GM18499 (cell line): ENCODE data around the gene ROR2.

Experiments used
- ATAC-seq: cut with Tn5 transposase; IDR thresholded peaks from one replicate; pipeline ENCODE4 v1.9.1; 2021; ENCODE audit warnings: moderate number of reproducible peaks; ENCODE audit not compliant: insufficient read depth, unreplicated experiment

ROR2 gene

GRCh38 chr9:91732187-91733005 is 217.6 kb downstream of the ROR2 start:
- no peak for ATAC-seq

DNA sequence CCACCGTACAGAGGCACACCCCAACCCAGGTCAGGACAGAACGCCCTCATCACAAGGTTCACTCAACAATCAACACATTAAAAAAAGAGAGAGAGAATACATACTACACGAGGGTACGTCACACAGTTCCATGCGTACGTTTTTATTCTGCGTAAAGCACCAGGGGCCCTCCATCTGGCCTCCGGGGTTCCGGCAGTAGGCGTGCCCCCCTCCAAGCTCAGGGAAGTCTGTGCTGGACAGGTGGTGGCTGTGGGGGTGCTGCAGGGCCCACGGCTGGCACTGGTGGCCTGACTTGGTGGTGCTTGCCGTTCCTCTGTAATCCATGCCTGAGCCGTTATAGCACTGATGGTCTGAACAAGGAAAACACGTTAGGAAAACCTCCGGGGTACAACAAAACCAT is 219.2 kb downstream of the ROR2 start:
- no peak for ATAC-seq

- no peak for ATAC-seq
Observed at GRCh38 chr9:91729558-91729842, 220.5 kb downstream of the ROR2 start.

DNA sequence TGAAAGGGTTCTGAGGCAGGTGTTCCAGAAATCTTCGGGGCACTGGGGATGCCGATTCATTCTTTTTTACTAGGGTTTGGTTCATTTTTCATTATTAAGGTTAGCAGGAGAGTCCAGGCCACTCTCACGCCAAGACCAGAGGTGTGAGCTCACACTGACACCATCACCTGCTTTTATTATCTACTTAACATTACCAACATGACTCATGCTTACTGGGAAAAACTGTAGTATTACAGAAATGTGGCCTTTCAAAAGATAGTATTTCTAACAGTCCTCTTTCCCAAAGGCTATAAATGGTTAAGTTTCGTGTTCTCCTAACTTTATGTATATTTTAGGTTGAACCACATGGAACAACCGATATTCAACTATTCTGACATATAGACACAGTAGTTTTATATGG is 222.1 kb downstream of the ROR2 start:
- no peak for ATAC-seq

DNA sequence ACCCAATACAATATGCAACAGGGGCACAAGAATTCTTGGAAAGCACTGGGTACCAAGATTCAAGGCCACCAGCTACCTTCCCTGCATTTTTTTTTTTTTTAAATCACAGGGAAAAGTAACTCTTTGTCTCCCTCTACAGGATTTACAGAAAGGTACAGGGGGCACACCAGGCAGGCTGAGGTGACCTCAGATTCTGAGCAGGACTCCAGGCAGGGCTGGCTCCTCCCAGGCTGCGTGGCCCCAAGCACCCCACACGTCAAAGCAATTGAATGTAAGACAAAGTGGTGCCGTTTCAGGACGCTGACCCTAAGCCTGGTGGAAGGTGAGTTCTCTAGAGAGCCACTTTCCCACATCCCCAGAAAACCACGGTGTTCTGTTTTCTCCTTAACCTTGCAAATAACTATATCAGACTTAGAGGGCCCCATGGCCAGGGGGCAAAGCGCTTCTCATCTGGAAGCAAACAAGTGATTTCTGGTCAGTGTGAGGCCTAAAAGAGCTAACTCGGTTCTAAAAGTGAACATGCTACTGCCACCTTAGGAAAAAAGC is 222.6 kb downstream of the ROR2 start:
- no peak for ATAC-seq

DNA sequence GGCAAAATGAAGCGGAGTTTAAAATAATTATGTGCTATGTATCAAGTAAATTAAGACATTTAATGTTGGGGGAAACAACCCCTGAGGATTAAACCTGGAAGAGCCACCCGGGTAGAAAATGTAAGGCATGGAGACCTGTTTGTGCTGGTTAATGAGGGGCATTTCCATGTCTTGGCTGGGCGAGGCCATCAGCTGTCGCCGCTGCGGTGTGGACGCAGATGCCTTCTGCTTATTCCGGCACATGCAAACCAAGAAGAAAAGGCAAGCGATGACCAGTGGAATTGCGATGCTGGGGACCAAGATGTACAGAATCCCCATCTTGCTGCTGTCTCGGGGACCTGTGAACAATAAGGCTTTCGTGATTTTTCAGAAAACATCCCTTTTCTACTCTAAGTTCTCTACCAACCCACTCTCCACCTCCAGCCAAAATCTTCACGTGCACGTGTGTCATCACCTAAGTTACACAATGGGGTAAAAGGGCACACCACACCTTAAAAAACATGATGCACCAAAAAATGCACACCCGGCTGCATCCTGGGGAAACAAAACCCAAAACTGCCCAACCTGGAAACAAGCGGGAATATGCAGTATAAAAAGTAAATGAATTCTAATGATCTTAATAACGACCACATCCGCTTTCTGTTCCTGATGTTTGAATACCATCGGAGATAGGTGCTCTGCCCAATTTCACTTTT is 223.5 kb downstream of the ROR2 start:
- ATAC-seq, result no peak

GRCh38 chr9:91725651-91726050 is 224.4 kb downstream of the ROR2 start:
- no peak for ATAC-seq

- no peak for ATAC-seq
Observed at GRCh38 chr9:91724609-91725505, 225.2 kb downstream of the ROR2 start.

GRCh38 chr9:91724068-91724440 is 226.0 kb downstream of the ROR2 start:
- ATAC-seq, result no peak

DNA sequence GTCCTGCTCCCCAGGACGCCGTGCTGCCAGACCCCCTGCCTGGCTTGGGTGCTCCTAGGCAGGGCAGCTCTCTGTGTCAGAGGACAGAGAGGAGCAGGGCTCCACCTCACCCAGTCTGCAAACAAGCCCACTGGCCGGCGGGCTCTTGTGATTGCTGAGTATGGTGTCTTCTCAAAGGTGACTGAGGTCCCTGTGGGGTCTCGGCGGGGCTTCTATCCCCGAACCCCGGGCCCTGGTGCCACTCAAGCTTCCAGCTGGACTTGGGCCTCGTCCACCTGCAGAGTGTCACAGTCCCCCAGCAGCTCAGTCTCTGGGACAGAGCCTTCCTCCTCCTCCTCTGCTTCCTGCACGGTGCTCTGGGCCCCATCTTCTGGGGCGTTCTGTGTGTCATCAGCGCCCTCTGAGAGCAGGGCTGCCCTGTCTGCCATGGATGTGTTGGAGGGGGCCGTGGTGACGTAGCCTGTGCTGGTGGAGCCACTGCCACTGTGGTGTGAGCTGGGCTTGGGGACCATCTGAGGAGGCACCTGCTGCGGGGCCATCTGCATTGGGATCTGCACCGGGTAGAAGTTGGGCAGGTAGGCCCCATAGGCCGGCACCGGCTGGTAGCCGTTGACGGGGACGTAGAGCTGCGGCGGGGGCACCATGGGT is 226.5 kb downstream of the ROR2 start:
- no peak for ATAC-seq

DNA sequence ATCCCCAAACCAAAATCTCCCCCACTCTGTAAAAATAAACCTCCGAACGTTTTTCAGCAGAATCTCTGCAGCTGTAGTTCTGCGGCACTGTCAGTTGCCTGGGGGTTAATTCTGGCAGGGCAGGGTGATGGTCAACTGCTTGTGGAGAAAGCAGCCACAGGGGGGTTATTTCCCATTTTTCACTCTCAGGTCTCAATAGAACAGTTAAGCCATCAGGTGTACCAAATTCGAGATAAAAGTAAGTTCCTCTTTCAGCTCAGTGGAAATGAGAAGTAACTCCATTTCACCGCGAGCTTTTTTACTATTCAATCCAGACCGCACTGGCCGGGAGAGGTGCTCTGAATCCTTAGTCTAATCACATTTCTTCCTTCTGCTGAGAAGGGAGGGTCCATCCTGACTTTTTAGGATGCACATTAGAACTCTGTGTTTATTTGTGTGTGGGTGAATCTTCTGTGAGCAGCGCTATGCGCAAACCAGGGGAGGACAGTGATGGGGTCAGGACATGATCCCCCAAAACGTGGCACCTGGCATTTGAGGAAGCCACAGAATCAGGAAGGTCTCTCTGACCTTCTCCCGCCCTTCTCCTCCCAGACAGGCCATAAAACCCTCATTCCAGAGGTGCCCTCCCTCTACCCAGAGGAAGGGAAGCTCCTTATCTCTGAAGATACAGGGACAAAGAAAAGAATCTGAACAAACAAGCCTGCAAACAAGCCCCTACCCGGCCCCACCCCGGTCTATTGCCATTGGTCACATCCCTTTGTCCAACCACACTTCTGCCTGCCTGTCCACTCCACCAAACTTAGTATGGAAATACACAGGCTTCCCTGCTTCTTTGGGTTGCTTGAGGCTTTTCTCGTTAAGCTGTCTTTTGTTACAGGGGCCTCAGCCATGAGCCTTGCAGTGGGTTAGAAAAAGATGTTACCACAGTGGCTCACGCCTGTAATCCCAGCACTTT is 229.0 kb downstream of the ROR2 start:
- ATAC-seq, result no peak

DNA sequence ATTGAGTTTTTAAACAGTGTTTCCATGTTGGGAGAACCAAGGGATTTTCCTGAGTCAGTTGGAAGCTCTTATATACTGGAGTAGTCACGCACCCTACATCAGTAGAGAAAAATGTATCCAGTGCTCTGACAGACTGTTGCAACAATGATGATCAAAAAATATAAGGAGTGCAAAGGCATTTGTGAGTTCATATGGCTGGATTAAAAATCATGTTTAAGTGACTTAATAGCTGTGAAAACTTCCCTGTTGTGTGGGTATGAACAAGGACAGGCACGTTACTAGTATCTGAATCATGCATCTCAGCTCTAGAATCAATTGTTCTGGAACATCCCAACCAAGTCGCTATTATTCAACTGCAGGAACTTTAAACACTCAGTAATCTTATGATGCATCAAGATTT is 229.7 kb downstream of the ROR2 start:
- ATAC-seq, result no peak

GRCh38 chr9:91718071-91718470 is 232.0 kb downstream of the ROR2 start:
- no peak for ATAC-seq

DNA sequence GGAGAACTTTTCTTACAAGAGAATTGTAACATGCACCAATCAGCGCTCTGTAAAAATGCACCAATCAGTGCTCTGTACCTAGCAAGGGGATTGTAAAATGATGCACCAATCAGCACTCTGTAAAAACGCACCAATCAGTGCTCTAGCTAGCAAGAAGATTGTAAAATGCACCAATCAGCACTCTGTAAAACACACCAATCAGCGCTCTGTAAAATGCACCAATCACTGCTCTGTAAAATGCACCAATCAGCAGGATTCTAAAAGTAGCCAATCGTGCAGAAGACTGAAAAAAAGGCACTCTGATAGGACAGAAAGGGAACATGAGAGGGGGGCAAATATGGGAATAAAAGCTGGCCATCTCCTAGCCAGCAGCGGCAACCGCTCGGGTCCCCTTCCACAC is 233.2 kb downstream of the ROR2 start:
- no peak for ATAC-seq

- no peak for ATAC-seq
Observed at GRCh38 chr9:91716239-91716638, 233.8 kb downstream of the ROR2 start.

- no peak for ATAC-seq
Observed at GRCh38 chr9:91714874-91715615, 235.0 kb downstream of the ROR2 start.

GRCh38 chr9:91714020-91714806 is 235.8 kb downstream of the ROR2 start:
- no peak for ATAC-seq

DNA sequence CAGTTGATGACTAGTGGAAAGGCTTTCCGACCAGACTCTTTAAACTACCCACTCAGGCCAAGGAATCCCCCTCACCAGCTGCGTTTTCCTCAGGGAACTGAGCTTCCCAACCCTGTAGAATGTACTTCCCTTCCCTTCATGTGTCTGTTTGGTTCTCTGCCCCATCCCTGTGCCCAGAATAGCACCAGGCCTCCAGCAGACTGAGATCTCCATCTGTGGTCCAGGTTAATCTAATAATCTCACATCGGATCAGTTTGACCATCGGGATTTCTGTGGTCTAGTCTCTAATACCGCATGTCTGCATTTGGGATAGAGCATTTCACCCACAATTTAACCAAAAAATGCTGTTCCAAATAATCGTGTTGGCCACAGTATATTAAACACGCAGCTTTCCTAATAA is 237.2 kb downstream of the ROR2 start:
- ATAC-seq, result no peak
